Measurements from ENCODE around the gene CTNNA2.

Gene CTNNA2

DNA sequence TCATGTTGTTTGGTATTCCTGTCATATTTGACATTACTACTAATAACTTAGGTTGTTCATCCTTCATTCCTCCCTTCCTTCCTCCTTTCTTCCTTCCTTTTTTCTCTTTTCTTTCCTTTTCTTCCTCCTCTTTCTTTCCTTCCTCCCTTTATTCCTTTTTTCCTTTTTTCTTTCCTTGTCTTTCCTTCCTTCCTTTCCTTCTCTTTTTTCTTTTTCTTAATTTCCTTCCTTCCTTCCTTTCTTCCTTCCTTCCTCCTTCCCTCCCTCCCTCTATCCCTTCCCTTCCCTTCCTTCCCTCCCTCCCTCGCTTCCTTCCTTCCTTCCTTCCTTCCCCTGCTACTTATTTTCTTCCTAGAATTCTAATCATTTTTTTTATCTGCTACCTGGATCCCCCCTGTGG lies 66.1 kb downstream of the CTNNA2 start:
- TF ChIP-seq, protein P1, sequence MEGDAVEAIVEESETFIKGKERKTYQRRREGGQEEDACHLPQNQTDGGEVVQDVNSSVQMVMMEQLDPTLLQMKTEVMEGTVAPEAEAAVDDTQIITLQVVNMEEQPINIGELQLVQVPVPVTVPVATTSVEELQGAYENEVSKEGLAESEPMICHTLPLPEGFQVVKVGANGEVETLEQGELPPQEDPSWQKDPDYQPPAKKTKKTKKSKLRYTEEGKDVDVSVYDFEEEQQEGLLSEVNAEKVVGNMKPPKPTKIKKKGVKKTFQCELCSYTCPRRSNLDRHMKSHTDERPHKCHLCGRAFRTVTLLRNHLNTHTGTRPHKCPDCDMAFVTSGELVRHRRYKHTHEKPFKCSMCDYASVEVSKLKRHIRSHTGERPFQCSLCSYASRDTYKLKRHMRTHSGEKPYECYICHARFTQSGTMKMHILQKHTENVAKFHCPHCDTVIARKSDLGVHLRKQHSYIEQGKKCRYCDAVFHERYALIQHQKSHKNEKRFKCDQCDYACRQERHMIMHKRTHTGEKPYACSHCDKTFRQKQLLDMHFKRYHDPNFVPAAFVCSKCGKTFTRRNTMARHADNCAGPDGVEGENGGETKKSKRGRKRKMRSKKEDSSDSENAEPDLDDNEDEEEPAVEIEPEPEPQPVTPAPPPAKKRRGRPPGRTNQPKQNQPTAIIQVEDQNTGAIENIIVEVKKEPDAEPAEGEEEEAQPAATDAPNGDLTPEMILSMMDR (IDR thresholded peaks at IDR 0.05; ENCODE audit: borderline replicate concordance, insufficient read depth, low read depth, low read length), result no peak
- no peak overlapping the region for H3K4me3 ChIP-seq (ENCODE audit: low read depth, low read length)

DNA sequence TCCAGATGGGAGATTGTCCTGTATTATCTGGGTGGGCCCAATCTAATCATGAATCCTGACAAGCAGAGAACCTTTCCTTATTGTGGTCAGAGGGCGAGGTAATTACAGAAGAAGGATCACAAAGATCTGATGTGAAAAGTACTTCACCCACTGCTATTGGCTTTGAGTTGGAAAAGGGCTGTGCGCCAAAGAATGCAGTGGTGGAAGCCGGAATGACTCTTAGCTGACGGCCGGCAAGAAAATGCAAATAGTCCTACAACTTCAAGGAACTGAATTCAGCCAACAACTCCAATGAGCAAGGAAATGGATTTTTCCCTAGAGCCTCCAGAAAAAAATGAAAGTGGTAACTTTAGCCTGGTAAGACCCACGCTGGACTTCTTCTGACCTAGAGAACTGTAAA lies 67.3 kb downstream of the CTNNA2 start:
- TF ChIP-seq, protein P1 (IDR thresholded peaks at IDR 0.05; ENCODE audit: borderline replicate concordance, insufficient read depth, low read depth, low read length), result no peak

DNA sequence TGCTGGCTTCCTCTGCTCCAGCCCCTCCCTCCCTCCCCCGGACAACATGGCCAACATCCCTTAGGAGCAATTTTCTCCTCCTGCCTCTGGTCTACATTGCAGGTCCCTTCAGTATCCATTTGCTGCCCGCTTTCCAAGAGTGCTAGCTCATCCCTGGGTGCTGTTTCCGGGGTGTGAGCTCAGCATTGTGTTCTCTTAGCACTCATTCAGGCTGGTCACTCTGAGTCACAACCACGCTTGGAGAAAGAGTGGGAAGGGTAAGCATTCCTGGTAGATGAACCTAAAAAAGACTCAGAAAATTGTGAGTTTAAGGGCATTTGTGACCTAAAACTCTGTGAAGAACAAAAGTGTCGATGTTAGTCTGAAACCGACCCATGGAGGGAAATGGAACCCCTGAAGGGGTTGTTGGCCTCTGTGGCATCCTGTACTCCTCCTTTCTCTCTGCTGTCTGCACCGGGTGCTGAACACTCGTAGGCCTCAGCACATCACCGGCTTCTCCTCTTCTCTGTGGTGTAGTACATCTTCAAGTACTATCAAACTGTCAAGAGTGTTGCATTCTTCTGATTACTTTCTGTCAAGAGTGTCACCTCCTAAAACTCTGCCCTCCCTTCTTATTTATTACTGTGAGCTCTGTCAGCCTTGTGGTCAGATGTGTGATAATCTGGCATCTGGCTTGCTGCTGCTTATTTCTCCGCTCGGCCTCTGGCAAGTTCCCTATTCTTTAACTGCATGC lies 73.0 kb downstream of the CTNNA2 start:
- TF ChIP-seq, protein P1 (IDR thresholded peaks at IDR 0.05; ENCODE audit: borderline replicate concordance, insufficient read depth, low read depth, low read length), result no peak
- H3K4me3 ChIP-seq (ENCODE audit: low read depth, low read length), result no peak overlapping the region

More for the DNA sequence above, 67.3 kb downstream of the CTNNA2 start:
- no peak overlapping the region for H3K4me3 ChIP-seq (ENCODE audit: low read depth, low read length)

DNA sequence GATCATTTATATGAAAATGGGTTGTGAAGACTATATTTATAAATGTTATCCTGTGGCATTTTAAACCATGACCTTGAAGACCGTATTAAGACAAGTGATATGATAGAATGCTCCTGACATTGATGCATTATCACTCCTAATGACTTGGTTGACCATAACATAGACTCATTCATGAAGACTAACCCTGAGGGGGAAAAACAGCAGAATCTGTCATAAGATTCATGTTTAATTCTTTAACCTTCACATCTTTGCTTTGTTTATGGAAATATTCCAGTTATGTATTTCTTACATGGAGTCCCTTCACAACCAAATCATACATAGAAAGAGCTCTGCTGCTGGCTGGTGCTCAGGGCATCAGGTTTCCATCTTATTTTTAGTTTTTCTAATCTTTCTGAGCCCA lies 78.4 kb downstream of the CTNNA2 start:
- no peak overlapping the region for H3K4me3 ChIP-seq (ENCODE audit: low read depth, low read length)
- TF ChIP-seq, protein P1 (IDR thresholded peaks at IDR 0.05; ENCODE audit: borderline replicate concordance, insufficient read depth, low read depth, low read length), result no peak

DNA sequence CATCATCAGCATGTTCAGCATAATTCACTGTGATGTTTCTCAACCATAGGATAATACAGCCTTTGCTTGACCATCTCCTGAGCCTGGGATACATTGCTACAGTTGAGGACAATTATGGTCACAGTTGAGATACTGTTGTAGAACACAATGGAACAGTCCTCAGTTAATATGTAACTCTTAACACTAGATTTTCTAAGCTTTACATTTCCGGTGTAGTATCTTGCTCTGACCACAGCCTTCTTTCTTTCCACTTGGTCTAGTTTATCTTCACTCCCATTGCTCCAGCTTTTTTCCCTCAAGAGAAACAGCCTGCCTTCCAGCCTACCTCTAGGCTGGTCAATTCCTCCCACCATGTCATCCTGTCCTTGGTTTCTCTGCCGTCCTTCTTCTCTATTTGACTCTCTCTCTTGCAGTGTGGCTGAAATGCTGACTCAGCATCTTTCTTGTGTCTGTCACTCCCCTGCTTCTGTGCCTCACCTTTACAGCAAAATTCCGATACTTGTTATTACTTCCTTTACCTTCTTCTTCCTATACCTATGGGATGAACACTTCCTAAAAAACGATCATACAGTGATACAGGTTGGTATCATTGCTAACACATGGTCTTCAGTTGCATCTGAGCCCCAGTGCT lies 80.5 kb downstream of the CTNNA2 start:
- TF ChIP-seq, protein P1 (IDR thresholded peaks at IDR 0.05; ENCODE audit: borderline replicate concordance, insufficient read depth, low read depth, low read length), result no peak
- no peak overlapping the region for H3K4me3 ChIP-seq (ENCODE audit: low read depth, low read length)

DNA sequence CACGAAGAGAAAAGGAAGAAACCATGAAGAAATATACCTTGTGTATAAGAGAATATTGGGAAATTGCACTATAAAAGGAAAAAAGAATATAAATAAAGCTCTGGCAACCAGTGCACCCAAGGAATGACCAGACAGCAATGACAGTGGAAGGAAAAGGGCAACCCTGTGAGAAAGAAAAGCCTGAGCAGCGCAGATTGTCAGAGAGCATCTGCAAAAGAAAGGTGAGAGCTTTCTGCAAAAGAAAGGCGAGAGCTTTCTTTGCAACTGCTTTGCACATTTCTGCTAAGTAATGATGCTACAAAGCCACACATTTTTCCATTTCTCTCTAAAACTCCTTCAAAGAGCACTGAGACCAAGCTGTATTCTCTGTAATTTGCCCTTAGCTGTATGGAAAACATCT lies 83.6 kb downstream of the CTNNA2 start:
- TF ChIP-seq, protein P1 (IDR thresholded peaks at IDR 0.05; ENCODE audit: borderline replicate concordance, insufficient read depth, low read depth, low read length), result no peak

DNA sequence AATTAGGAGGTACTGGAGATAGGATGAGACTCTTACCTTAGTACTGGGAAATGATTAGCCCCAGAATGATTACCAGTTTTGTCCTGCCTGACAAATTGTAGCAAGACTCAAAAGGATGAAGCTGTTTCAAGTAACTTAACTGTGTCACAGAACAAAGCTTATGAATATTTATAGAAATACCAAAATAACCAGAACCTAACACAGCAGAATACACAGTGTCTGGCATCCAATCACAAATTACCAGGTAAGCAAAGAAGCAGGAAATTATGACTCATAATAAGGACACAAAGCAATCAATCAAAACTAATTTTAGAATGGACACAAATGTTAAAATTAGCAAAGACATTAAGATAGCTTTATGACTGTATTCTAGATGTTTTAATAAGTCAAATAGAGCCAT lies 91.9 kb downstream of the CTNNA2 start:
- no peak overlapping the region for H3K4me3 ChIP-seq (ENCODE audit: low read depth, low read length)
- TF ChIP-seq, protein P1 (IDR thresholded peaks at IDR 0.05; ENCODE audit: borderline replicate concordance, insufficient read depth, low read depth, low read length), result no peak

More for the DNA sequence above, 83.6 kb downstream of the CTNNA2 start:
- no peak overlapping the region for H3K4me3 ChIP-seq (ENCODE audit: low read depth, low read length)
